DOHH2 (cell line): ENCODE measurements around the gene SLC2A4.

Experiments used
- H3F3A ChIP-seq: fragments of 200-600 bp; sonication (generic), shearing (Covaris generic); 2 replicates; pipeline ENCODE4 v1.6.0; 2016; ENCODE audit warnings: antibody characterized with exemption, mild to moderate bottlenecking; ENCODE audit not compliant: control insufficient read depth, insufficient read depth
- H3K27ac ChIP-seq: fragments of 200-600 bp; sonication (generic); 2 replicates; pipeline ENCODE4 v1.5.1; 2014; ENCODE audit warnings: low read depth, mild to moderate bottlenecking, low read length, moderate library complexity
- H3K27me3 ChIP-seq: fragments of 200-600 bp; sonication (generic); 2 replicates; pipeline ENCODE4 v1.6.1; 2014; ENCODE audit warnings: mild to moderate bottlenecking, low read length, mixed read lengths; ENCODE audit not compliant: control insufficient read depth
- H3K36me3 ChIP-seq: fragments of 200-600 bp; sonication (generic); 2 replicates; pipeline ENCODE4 v1.6.1; 2014; ENCODE audit warnings: mild to moderate bottlenecking, low read length, moderate library complexity, mixed read lengths; ENCODE audit not compliant: control insufficient read depth
- H3K4me1 ChIP-seq: fragments of 200-600 bp; sonication (generic); 2 replicates; pipeline ENCODE4 v1.6.1; 2014; ENCODE audit warnings: mild to moderate bottlenecking, low read length, mixed read lengths; ENCODE audit not compliant: control insufficient read depth
- H3K4me2 ChIP-seq: fragments of 200-600 bp; sonication (generic); 2 replicates; pipeline ENCODE4 v1.6.0; 2014; ENCODE audit warnings: mild to moderate bottlenecking, low read length, moderate library complexity
- H3K4me3 ChIP-seq: fragments of 200-600 bp; sonication (generic); 2 replicates; pipeline ENCODE4 v1.5.1; 2014; ENCODE audit warnings: mild to moderate bottlenecking, low read length, mixed read lengths
- H3K79me2 ChIP-seq: fragments of 200-600 bp; sonication (generic); 2 replicates; pipeline ENCODE4 v1.6.1; 2014; ENCODE audit warnings: mild to moderate bottlenecking, low read length, mixed read lengths; ENCODE audit not compliant: control insufficient read depth
- H3K9me2 ChIP-seq: fragments of 200-600 bp; sonication (generic); replicated peaks from 2 replicates; pipeline ENCODE4 v1.6.1; 2014; ENCODE audit warnings: mild to moderate bottlenecking, low read length, mixed read lengths; ENCODE audit not compliant: control insufficient read depth
- H3K9me3 ChIP-seq: fragments of 200-600 bp; sonication (generic); 2 replicates; pipeline ENCODE4 v1.6.1; 2014; ENCODE audit warnings: antibody characterized with exemption, low read length, mixed read lengths; ENCODE audit not compliant: control insufficient read depth, insufficient read depth
- H4K20me1 ChIP-seq: fragments of 200-600 bp; sonication (generic); 2 replicates; pipeline ENCODE4 v1.6.0; 2014; ENCODE audit warnings: low read depth, mild to moderate bottlenecking, antibody characterized with exemption, low read length, moderate library complexity; ENCODE audit not compliant: control insufficient read depth, insufficient read depth
- CTCF ChIP-seq: fragments of 200-600 bp; sonication (generic); IDR thresholded peaks from one replicate; pipeline ENCODE4 v1.5.1; 2014; ENCODE audit warnings: antibody characterized with exemption, mild to moderate bottlenecking, low read depth, low read length; ENCODE audit not compliant: poor library complexity, severe bottlenecking
- EZH2phosphoT487 ChIP-seq: fragments of 200-600 bp; sonication (generic); IDR thresholded peaks from 2 replicates; pipeline ENCODE4 v1.6.1; 2017; ENCODE audit warnings: borderline replicate concordance, mild to moderate bottlenecking, antibody characterized with exemption, low read length, moderate library complexity, mixed read lengths

SLC2A4 gene

GRCh38 chr17:7234083-7234951 is 47.2 kb upstream of the SLC2A4 start, which contains the start of gene DVL2:
Gene DVL2 (minus strand): TSS chr17:7234517. CDS start chr17:7234262, 255 bp downstream.
- Histone ChIP-seq H3K4me1 (peaks cover 44% of the 10 kb centered on the region), H3K4me3 (peak within 1 kb of the TSS; percentile 88), H3K27ac (peak within 1 kb of the TSS; percentile 85), H3K27me3 (no peaks in the 10 kb centered on the region), H3K9me3 (no peaks in the 10 kb centered on the region), H4K20me1 (peaks cover 17% of the 10 kb centered on the region), H3K4me2 (peak within 1 kb of the TSS; percentile 69), H3K79me2 (peaks cover 83% of the 10 kb centered on the region), H3K36me3 (peaks cover 77% of the 10 kb centered on the region), H3K9me2 (no peaks in the 10 kb centered on the region), H3F3A (peaks cover 30% of the 10 kb centered on the region)
- TF ChIP-seq EZH2phosphoT487 = no peak
- TF ChIP-seq CTCF = no peak

- Histone ChIP-seq H3K4me2 (peak overlapping the region; percentile 69), H3K27ac (no peak overlapping the region), H3K9me2 (no peaks in the 10 kb centered on the region), H3F3A (peaks cover 39% of the 10 kb centered on the region), H3K27me3 (no peaks in the 10 kb centered on the region), H3K9me3 (no peaks in the 10 kb centered on the region), H3K79me2 (peaks cover 80% of the 10 kb centered on the region), H4K20me1 (peaks cover 17% of the 10 kb centered on the region), H3K36me3 (peaks cover 70% of the 10 kb centered on the region), H3K4me1 (peaks cover 57% of the 10 kb centered on the region), H3K4me3 (no peak overlapping the region)
- TF ChIP-seq CTCF = no peak
- TF ChIP-seq EZH2phosphoT487 = no peak
Measured at GRCh38 chr17:7235693-7236665, 45.5 kb upstream of the SLC2A4 start.

- peaks cover 15% of the 10 kb centered on the region for H4K20me1 ChIP-seq
- H3K4me2 ChIP-seq = peak overlapping the region; percentile 67
- peak overlapping the region; percentile 84 for H3K27ac ChIP-seq
- no peak for TF ChIP-seq EZH2phosphoT487
- TF ChIP-seq CTCF = no peak
- peaks cover 46% of the 10 kb centered on the region for H3F3A ChIP-seq
- peak overlapping the region; percentile 97 for H3K4me3 ChIP-seq
- H3K79me2 ChIP-seq = peaks cover 80% of the 10 kb centered on the region
- peaks cover 61% of the 10 kb centered on the region for H3K4me1 ChIP-seq
- no peaks in the 10 kb centered on the region for H3K9me3 ChIP-seq
- peaks cover 71% of the 10 kb centered on the region for H3K36me3 ChIP-seq
- H3K9me2 ChIP-seq = no peaks in the 10 kb centered on the region
- no peaks in the 10 kb centered on the region for H3K27me3 ChIP-seq
Measured at GRCh38 chr17:7236808-7237207, 44.7 kb upstream of the SLC2A4 start.
